ENCODE results near the gene SCLT1.

GRCh38 chr4:129131343-129131742 is 38.0 kb upstream of the SCLT1 start:
- no peak for TF ChIP-seq SRF (IDR thresholded peaks at IDR 0.05; ENCODE audit: low read depth, low read length)
- TF ChIP-seq CTCF (IDR thresholded peaks at IDR 0.05; ENCODE audit: control extremely low read depth in 1 of 3, insufficient read depth in 1 of 3, low read depth in 1 of 3, low read length in 3 of 3), result no peak
- no peak for TF ChIP-seq POLR2AphosphoS5 (IDR thresholded peaks at IDR 0.05; ENCODE audit: low read depth, low read length)
- no peak for TF ChIP-seq E2F6 (IDR thresholded peaks at IDR 0.05)
- no peak for TF ChIP-seq PHF8 (conservative IDR thresholded peaks at IDR 0.05; ENCODE audit: low read depth, low read length)
- TF ChIP-seq ZNF274 (IDR thresholded peaks at IDR 0.05; ENCODE audit: borderline replicate concordance, extremely low read depth, low read length), result no peak
- no peak for TF ChIP-seq EP300 (IDR thresholded peaks at IDR 0.05; ENCODE audit: borderline replicate concordance in 1 of 2, low read depth in 2 of 2, low read length in 2 of 2)
- TF ChIP-seq POLR2A (IDR thresholded peaks at IDR 0.05; ENCODE audit: control extremely low read depth in 1 of 2, low read depth in 2 of 2, low read length in 2 of 2), result no peak
- TF ChIP-seq RBBP5 (IDR thresholded peaks at IDR 0.05; ENCODE audit: borderline replicate concordance, low read depth, low read length), result no peak
- TF ChIP-seq EZH2 (IDR thresholded peaks at IDR 0.05; ENCODE audit: low read depth, low read length, severe bottlenecking), result no peak
- TF ChIP-seq USF2 (IDR thresholded peaks at IDR 0.05; ENCODE audit: low read length), result no peak
- TF ChIP-seq MAFK (IDR thresholded peaks at IDR 0.05; ENCODE audit: low read depth, low read length), result no peak
- no peak for TF ChIP-seq BACH1 (IDR thresholded peaks at IDR 0.05; ENCODE audit: low read length)

Data from H1 (cell line).